GM21529 (cell line): ENCODE measurements around the gene ADRM1.

ENCODE experiments used
- ATAC-seq: cut with Tn5 transposase; IDR thresholded peaks from one replicate; pipeline ENCODE4 v1.9.1; 2021; ENCODE audit not compliant: unreplicated experiment

The ADRM1 gene

DNA sequence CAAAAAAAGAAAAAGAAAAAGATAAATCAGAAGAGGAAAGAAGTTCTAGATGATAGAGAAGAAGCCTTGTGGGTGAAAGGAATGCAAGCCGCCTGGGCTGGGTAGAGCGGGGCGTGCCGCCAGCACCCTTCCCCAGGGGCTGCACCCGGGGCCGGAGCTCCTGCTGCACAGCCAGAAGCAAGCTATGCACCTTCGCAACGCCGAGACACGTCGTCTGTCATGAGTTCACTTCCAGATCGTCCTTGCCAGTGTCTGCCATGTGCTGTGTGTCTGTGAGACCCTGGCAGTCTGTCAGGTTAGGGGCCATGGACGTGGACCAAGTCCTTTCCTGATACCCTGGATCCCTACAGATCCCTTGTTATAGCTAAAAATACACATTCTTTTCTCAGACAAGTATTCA is 25.5 kb upstream of the ADRM1 start:
- no peak for ATAC-seq

DNA sequence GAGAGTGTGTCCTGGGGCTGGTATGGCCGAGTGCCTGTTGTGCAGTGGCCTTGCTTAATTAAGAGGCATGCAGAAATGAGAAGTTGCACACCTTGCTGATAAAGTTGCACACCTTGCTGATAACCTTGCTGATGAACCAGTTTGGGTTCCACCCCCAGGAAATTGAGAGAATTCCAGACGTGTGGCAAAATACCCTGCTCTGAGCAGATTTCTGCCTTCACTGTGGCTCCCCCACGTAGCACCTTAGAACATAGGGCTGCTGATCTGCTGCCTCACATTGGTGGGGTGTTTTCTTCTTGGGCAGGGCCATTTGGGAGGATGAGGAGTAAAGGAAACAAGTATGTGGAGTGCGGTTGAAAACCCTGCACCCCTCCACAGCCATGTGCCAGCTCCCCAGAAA is 22.5 kb upstream of the ADRM1 start:
- ATAC-seq: no peak

- ATAC-seq: no peak
Observed at GRCh38 chr20:62281161-62281933, 21.4 kb upstream of the ADRM1 start.

DNA sequence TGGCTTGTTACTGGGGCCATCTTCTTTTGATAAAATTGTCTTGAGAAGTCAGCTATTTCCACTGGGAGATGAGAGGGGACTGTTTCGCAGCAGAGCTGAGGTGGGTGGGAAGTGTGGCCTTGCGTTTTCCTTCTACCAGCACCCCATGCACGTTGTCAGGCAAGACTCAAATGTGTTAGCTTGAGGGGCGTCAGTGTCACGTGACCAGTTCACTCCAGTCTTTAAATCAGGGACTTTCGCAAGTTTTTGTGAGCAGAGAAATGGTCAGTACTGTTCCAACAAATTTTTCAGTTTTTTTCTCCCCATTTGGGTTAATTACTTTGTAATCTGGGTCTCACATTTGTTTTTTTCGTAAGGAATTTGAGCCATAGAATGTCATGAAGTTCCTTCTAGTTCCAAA is 20.7 kb upstream of the ADRM1 start:
- no peak for ATAC-seq

GRCh38 chr20:62282877-62283503 is 19.8 kb upstream of the ADRM1 start:
- ATAC-seq: no peak

- no peak for ATAC-seq
Observed at GRCh38 chr20:62284448-62284847, 18.3 kb upstream of the ADRM1 start.

- no peak for ATAC-seq
Observed at GRCh38 chr20:62285151-62285550, 17.6 kb upstream of the ADRM1 start.

DNA sequence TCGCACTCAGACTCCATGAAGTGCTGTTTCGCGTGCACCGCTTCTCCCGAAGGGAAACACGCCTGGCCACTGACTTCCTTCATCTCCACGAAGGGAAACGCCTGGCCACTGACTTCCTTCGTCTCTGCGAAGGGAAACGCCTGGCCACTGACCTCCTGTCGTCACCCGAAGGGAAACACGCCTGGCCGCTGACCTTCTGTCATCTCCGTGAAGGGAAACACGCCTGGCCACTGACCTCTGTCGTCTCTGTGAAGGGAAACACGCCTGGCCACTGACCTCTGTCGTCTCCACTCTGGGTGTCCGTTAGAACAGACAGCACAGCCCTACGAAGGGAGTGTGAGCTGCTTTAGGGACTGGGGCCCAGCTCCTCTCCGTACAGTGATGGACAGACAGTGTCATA is 17.1 kb upstream of the ADRM1 start:
- ATAC-seq: no peak

- no peak for ATAC-seq
Observed at GRCh38 chr20:62286493-62287064, 16.2 kb upstream of the ADRM1 start.

GRCh38 chr20:62287129-62287528 is 15.7 kb upstream of the ADRM1 start:
- no peak for ATAC-seq

- ATAC-seq: no peak
Observed at GRCh38 chr20:62287759-62288534, 14.8 kb upstream of the ADRM1 start.

DNA sequence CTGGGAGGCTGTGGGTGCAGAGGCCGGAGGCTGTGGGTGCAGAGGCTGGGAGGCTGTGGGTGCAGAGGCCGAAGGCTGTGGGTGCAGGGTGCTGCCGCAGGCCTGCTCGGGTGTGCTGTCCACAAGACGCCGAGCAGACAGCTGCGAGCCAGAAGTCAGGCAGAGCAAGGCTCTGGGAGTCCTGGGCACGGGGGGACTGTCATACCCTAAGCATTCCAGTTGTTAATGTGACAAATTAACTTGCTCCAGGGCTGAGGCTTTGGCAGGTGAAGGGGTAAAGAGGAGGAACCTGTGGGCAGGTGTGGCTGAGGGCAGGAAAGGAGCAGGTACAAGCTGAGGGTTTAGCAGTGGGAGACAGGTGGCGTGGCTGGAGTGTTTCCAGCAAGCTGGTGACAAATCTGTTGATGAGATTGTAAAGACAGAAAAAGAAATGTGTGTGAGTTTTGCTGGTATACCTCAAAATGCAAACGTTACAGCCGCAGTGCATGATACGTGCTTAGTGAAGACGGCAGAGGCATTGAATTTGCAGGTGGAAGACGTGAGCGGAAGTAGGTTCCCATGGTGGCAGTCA is 14.2 kb upstream of the ADRM1 start:
- no peak for ATAC-seq

- ATAC-seq: no peak
Observed at GRCh38 chr20:62289131-62289530, 13.7 kb upstream of the ADRM1 start.

DNA sequence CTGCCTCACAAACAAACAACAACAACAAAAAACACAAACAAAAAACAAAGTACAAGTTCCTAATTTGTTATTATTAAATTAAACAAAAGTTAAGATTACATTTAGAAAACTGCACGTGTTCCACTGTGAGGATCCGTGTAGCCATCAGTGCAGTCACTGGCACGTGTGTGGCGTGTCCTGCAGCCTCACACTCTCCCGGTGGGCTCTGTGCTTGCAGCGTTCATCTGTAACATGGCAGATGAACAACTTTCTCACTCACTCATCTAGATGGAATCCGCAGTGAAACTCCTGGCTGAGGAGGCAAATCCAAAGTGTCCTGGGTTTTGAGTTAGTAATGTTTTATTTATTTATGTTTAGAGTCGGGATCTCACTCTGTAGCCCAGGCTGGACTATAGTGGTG is 12.9 kb upstream of the ADRM1 start:
- no peak for ATAC-seq

- no peak for ATAC-seq
Observed at GRCh38 chr20:62291251-62292066, 11.3 kb upstream of the ADRM1 start.

GRCh38 chr20:62292108-62292507 is 10.7 kb upstream of the ADRM1 start:
- no peak for ATAC-seq

DNA sequence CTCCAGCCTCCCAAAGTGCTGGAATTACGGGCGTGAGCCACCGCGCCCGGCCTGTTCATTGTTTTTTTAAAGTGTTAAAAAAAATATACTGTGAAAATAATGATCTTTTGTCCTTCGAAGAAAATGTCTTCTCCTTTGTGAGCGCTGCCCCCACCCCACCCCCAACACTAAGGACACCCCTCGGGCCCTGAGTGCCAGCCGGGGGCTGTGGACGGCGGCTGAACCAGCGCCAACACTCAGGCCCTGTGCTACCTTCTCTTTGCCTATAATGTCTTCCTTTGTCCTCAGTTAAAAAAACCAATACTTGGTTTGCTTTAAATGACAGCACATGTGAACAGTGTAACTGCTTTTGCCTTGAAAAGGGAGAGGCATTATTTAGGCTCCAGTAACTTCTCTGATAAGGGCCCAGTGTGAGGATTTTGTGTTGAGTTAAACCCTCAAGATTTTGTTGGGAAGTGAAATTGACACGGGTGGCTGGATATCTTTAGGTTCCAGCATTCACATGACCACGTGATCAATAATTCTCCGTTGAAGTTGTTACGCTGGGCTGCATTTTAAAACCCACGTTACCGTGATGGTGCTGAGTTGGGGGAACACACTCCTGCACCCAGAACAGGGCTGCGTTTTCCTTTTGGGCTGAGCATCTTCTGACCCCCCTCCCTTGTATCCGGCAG is 9.5 kb upstream of the ADRM1 start:
- ATAC-seq: no peak

GRCh38 chr20:62293946-62294345 is 8.9 kb upstream of the ADRM1 start:
- ATAC-seq: no peak

GRCh38 chr20:62294516-62294915 is 8.3 kb upstream of the ADRM1 start:
- no peak for ATAC-seq
